H1 (cell line): Measurements from ENCODE around the gene C2orf42. TPM values are rescaled to one million over a fixed set of nuclear protein-coding genes. Genes with fewer than 3 reads are reported as not detected.

ENCODE experiments used
- CTCF ChIA-PET: fragments of 300-600 bp; sonication (Branson Sonifier 250); formaldehyde crosslinking; loops from one replicate; lab custom pipeline; 2021; ENCODE audit not compliant: partially characterized antibody; lab: Charles Lee
- POLR2A ChIA-PET: fragments of 300-600 bp; sonication (Branson Sonifier 250); formaldehyde crosslinking; loops from one replicate; lab custom pipeline; 2021; ENCODE audit warnings: inconsistent platforms; ENCODE audit not compliant: partially characterized antibody; lab: Charles Lee
- DNase-seq, 2 experiments: peaks; one replicate each; pipeline versions ENCODE4 v3.0.0 to v3.0.0-alpha.2; 2010 to 2022; ENCODE audit warnings: low spot score in 2 of 2, low read depth in 1 of 2, mixed read lengths in 1 of 2
- FAIRE-seq: peaks from 2 replicates; lab custom pipeline; 2011; peaks lifted over from hg19 to GRCh38; lab: Jason Lieb, UNC
- H2AFZ ChIP-seq: 2 replicates; pipeline ENCODE4 v1.8.1; 2012; ENCODE audit warnings: low read length, inconsistent platforms
- H2AK5ac ChIP-seq: 2 replicates; pipeline ENCODE4 v1.6.1; 2013; ENCODE audit warnings: low read depth, low read length
- H2BK120ac ChIP-seq: replicated peaks from 2 replicates; pipeline ENCODE3; 2013; ENCODE audit warnings: low read depth, low read length, inconsistent platforms
- H2BK12ac ChIP-seq: 2 replicates; pipeline ENCODE4 v1.6.1; 2013; ENCODE audit warnings: low read depth, low read length
- H2BK15ac ChIP-seq: 2 replicates; pipeline ENCODE4 v1.6.1; 2013; ENCODE audit warnings: low read length
- H2BK20ac ChIP-seq: 2 replicates; pipeline ENCODE4 v1.6.1; 2013; ENCODE audit warnings: low read length
- H2BK5ac ChIP-seq: 2 replicates; pipeline ENCODE4 v1.6.1; 2013; ENCODE audit warnings: low read depth, low read length
- H3K14ac ChIP-seq: 2 replicates; pipeline ENCODE4 v1.6.1; 2013; ENCODE audit warnings: inconsistent platforms; ENCODE audit not compliant: insufficient read length
- H3K18ac ChIP-seq: 2 replicates; pipeline ENCODE4 v1.6.1; 2013; ENCODE audit warnings: low read length; ENCODE audit errors: extremely low read depth
- H3K23ac ChIP-seq: 2 replicates; pipeline ENCODE4 v1.6.1; 2013; ENCODE audit warnings: inconsistent platforms; ENCODE audit not compliant: insufficient read length
- H3K23me2 ChIP-seq: 2 replicates; pipeline ENCODE4 v1.6.1; 2013; ENCODE audit warnings: low read depth, low read length
- H3K27ac ChIP-seq: 2 replicates; pipeline ENCODE4 v1.6.1; 2011; ENCODE audit warnings: low read depth, low read length, inconsistent platforms
- H3K27me3 ChIP-seq, 4 experiments: replicated peaks in 1 of 4; 1 replicate in 1 of 4; 2 replicates in 3 of 4; pipeline versions ENCODE4 v1.6.1 to v1.8.1; 2011 to 2013; ENCODE audit warnings: low read length in 3 of 4, mild to moderate bottlenecking in 3 of 4, inconsistent platforms in 2 of 4, mixed read lengths in 2 of 4, moderate library complexity in 1 of 4; ENCODE audit not compliant: control insufficient read depth in 3 of 4, insufficient read depth in 3 of 4; ENCODE audit errors: extremely low read depth in 1 of 4
- H3K36me3 ChIP-seq, 4 experiments: 2 replicates each; pipeline versions ENCODE4 v1.6.1 to v1.8.1; 2011 to 2013; ENCODE audit warnings: mild to moderate bottlenecking in 4 of 4, low read length in 3 of 4, moderate library complexity in 2 of 4, control low read depth in 1 of 4, inconsistent platforms in 1 of 4; ENCODE audit not compliant: insufficient read depth in 4 of 4, control insufficient read depth in 2 of 4
- H3K4ac ChIP-seq: replicated peaks from 2 replicates; pipeline ENCODE3; 2013; ENCODE audit warnings: low read length, low read depth, mixed read lengths, inconsistent platforms; ENCODE audit not compliant: insufficient read length
- H3K4me1 ChIP-seq, 4 experiments: replicated peaks in 1 of 4; 1 replicate in 1 of 4; 2 replicates in 3 of 4; pipeline versions ENCODE4 v1.6.1 to v1.8.1; 2011 to 2013; ENCODE audit warnings: low read length in 3 of 4, inconsistent platforms in 2 of 4, mixed read lengths in 1 of 4; ENCODE audit not compliant: insufficient read depth in 4 of 4, control insufficient read depth in 3 of 4
- H3K4me2 ChIP-seq, 2 experiments: 2 replicates each; pipeline versions ENCODE4 v1.6.1 to v1.8.1; 2011 to 2013; ENCODE audit warnings: low read depth in 2 of 2, low read length in 2 of 2, control low read depth in 1 of 2, inconsistent platforms in 1 of 2, mild to moderate bottlenecking in 1 of 2; ENCODE audit not compliant: insufficient read depth in 1 of 2
- H3K4me3 ChIP-seq, 4 experiments: fragments of 200-600, 300-600 bp in 1 of 4; sonication (generic), shearing (Covaris generic), sonication (Bioruptor Twin) in 1 of 4; 2 replicates each; pipeline versions ENCODE4 v1.5.1 to v1.8.1; 2011 to 2016; ENCODE audit warnings: low read length in 4 of 4, low read depth in 3 of 4, control low read depth in 2 of 4, inconsistent platforms in 2 of 4, mild to moderate bottlenecking in 2 of 4, mixed read lengths in 1 of 4, moderate library complexity in 1 of 4; ENCODE audit not compliant: insufficient read depth in 2 of 4; ENCODE audit errors: extremely low read depth in 1 of 4
- H3K56ac ChIP-seq: replicated peaks from 2 replicates; pipeline ENCODE3; 2013; ENCODE audit warnings: low read depth, mild to moderate bottlenecking, mixed read lengths, low read length, inconsistent platforms; ENCODE audit not compliant: insufficient read length
- H3K79me1 ChIP-seq: 2 replicates; pipeline ENCODE4 v1.6.1; 2013; ENCODE audit warnings: low read depth, low read length, control low read depth
- H3K79me2 ChIP-seq, 2 experiments: 2 replicates each; pipeline versions ENCODE4 v1.6.1 to v1.8.1; 2012 to 2013; ENCODE audit warnings: low read length in 2 of 2, mild to moderate bottlenecking in 2 of 2, inconsistent platforms in 1 of 2; ENCODE audit not compliant: insufficient read depth in 2 of 2, control insufficient read depth in 1 of 2
- H3K9ac ChIP-seq, 4 experiments: replicated peaks in 1 of 4; 1 replicate in 1 of 4; 2 replicates in 3 of 4; pipeline versions ENCODE4 v1.6.1 to v1.8.1; 2011 to 2013; ENCODE audit warnings: low read depth in 3 of 4, low read length in 3 of 4, control low read depth in 2 of 4, mild to moderate bottlenecking in 2 of 4, moderate library complexity in 2 of 4, inconsistent platforms in 1 of 4; ENCODE audit errors: extremely low read depth in 1 of 4
- H3K9me3 ChIP-seq, 2 experiments: 2 replicates each; pipeline versions ENCODE4 v1.6.1 to v1.8.1; 2012 to 2013; ENCODE audit warnings: mild to moderate bottlenecking in 2 of 2, moderate library complexity in 2 of 2, control low read depth in 1 of 2, inconsistent platforms in 1 of 2, low read depth in 1 of 2, low read length in 1 of 2, mixed read lengths in 1 of 2; ENCODE audit not compliant: insufficient read depth in 2 of 2
- H4K20me1 ChIP-seq, 2 experiments: replicated peaks in 1 of 2; 2 replicates each; pipeline versions ENCODE3 to v1.8.1; 2011 to 2013; ENCODE audit warnings: inconsistent platforms in 2 of 2, low read length in 2 of 2, mild to moderate bottlenecking in 1 of 2; ENCODE audit not compliant: insufficient read depth in 2 of 2, control insufficient read depth in 1 of 2
- H4K5ac ChIP-seq: 2 replicates; pipeline ENCODE4 v1.6.1; 2013; ENCODE audit warnings: low read length, low read depth, mixed read lengths, inconsistent platforms; ENCODE audit not compliant: insufficient read length
- H4K8ac ChIP-seq: 2 replicates; pipeline ENCODE4 v1.8.0; 2013; ENCODE audit warnings: mild to moderate bottlenecking, moderate library complexity, low read length, inconsistent platforms; ENCODE audit not compliant: insufficient read depth; ENCODE audit errors: extremely low read depth
- H4K91ac ChIP-seq: replicated peaks from 2 replicates; pipeline ENCODE3; 2013; ENCODE audit warnings: low read length, mixed read lengths, inconsistent platforms; ENCODE audit not compliant: insufficient read length
- WGBS, 2 experiments: shearing (Covaris generic) in 1 of 2; methylation state at CpG; one replicate each; pipeline versions ENCODE4 v1.1.6 to v1.1.7; 2013 to 2015; ENCODE audit warnings: low lambda C conversion rate in 2 of 2, mixed read lengths in 2 of 2, inconsistent platforms in 1 of 2, low coverage in 1 of 2, missing lambda C conversion rate in 1 of 2; ENCODE audit not compliant: insufficient replicate concordance in 2 of 2, insufficient coverage in 1 of 2, insufficient read length in 1 of 2; ENCODE audit errors: extremely low coverage in 1 of 2, missing lambda C conversion rate in 1 of 2; 5-methylcytosine and 5-hydroxymethylcytosine counted together
- polyA plus RNA-seq, 7 experiments: library from polyadenylated mRNA; depleted of rRNA in 3 of 7; stranded (reverse) in 5 of 7; unstranded in 2 of 7; fragments of >200 nt in 5 of 7; fragments of 200-250 nt in 2 of 7; gene quantifications; 1 replicate in 5 of 7; 2 replicates in 1 of 7; 4 replicates in 1 of 7; pipeline versions ENCODE4 v1.2.1 to v1.2.3, GENCODE V29; 2011 to 2013; ENCODE audit warnings: missing spikeins in 2 of 7, mixed read lengths in 2 of 7
- total RNA-seq: library from RNA; stranded (reverse); fragmentation: NEBNext Ultra II Directional; extraction: Animal tissue kit (Norgen Biotek cat#: 25700); gene quantifications from 2 replicates; pipeline ENCODE4 v1.2.1, GENCODE V29; 2021
- TF ChIP-seq, protein P1 (sequence below): IDR thresholded peaks from 2 replicates; pipeline ENCODE4 v1.6.1; 2012; ENCODE audit warnings: inconsistent platforms
- TF ChIP-seq, protein P2 (sequence below): IDR thresholded peaks from 2 replicates; pipeline ENCODE4 v1.6.1; 2012; ENCODE audit warnings: inconsistent platforms

C2orf42 gene
- total and polyA plus RNA-seq, 2 of the 8 experiments (the other 6 are each of a cell fraction or from before 2014, with no cell fraction given) = 3.9 to 10.7 TPM

DNA sequence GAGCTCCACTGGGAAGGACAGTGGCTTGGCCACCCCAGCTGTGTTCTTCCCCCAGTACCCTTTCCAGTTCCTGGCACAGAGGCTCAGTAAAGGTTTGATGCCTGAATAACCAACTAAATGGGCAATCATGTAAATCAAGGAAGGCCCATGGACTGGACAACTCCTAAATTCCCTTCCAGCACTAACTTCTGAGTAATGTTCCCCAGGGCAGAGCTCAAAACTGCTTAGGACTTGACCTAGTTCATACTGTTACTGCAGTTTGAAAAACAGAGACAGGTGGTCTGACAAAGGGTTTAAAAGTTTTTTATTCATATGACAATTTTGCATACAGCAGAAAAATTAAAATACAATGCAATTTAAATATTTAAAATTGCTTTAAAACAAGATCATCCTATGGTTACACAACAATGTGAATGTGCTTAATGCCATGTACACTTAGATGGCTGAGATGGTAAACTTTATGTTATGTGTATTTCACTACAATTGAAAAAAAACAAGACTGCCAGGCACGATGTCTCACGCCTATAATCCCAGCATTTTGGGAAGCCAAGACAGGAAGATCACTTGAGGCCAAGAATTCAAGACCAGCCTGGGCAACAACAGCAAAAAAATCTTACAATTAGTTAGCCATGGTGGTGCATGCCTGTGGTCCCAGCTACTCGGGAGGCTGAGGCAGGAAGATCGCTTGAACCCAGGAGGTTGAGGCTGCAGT is 77.3 kb downstream of the C2orf42 start:
- Histone ChIP-seq H2AK5ac (no peak overlapping the region), H4K91ac (no peak overlapping the region), H2BK15ac (peak overlapping the region; percentile 16; the same call in 1 of the 2 replicates), H3K79me1 (no peaks in the 10 kb centered on the region), H3K18ac (no peak overlapping the region), H3K4me2 (no peak overlapping the region), H3K36me3 (no peaks in the 10 kb centered on the region), H3K9me3 (no peaks in the 10 kb centered on the region), H3K27ac (no peak overlapping the region), H3K9ac (no peak overlapping the region), H2BK120ac (no peak overlapping the region), H3K4ac (no peak overlapping the region), H3K14ac (no peak overlapping the region), H4K5ac (no peak overlapping the region), H4K20me1 (no peaks in the 10 kb centered on the region), H3K56ac (no peak overlapping the region), H2BK12ac (no peak overlapping the region), H3K4me1 (peaks cover 4 to 14% (median 10%) of the 10 kb centered on the region in 4 experiments), H3K27me3 (no peaks in the 10 kb centered on the region), H4K8ac (no peak overlapping the region), H2AFZ (no peak overlapping the region), H3K4me3 (no peak overlapping the region), H2BK5ac (no peak overlapping the region), H3K23me2 (peaks cover 2% of the 10 kb centered on the region; the same call in 1 of the 2 replicates), H2BK20ac (0 out of 2 replicates have a peak overlapping the region, but pooled peaks have one; percentile 6), H3K23ac (no peak overlapping the region), H3K79me2 (no peaks in the 10 kb centered on the region)
- no peak for FAIRE-seq
- no peak for DNase-seq
- ChIA-PET CTCF (interaction anchor here (0.9 to 1.2 kb wide), 4 partner anchors 9 to 201 kb away, joined by 3 read pairs; no protein-coding TSS in a partner anchor), POLR2A (interaction anchor here (1.0 to 51.3 kb wide), 4 partner anchors 11 to 29 kb away, joined by 4 to 1553 read pairs (median 96); partner anchors contain the start of gene PCBP1)
- WGBS, 2 experiments = 92% methylated on average over 4 of the region's 4 CpGs; no CpG with 5 or more reads in 1 of the 2 experiments
- TF ChIP-seq, protein P1, sequence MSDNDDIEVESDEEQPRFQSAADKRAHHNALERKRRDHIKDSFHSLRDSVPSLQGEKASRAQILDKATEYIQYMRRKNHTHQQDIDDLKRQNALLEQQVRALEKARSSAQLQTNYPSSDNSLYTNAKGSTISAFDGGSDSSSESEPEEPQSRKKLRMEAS = no peak
- TF ChIP-seq, protein P2, sequence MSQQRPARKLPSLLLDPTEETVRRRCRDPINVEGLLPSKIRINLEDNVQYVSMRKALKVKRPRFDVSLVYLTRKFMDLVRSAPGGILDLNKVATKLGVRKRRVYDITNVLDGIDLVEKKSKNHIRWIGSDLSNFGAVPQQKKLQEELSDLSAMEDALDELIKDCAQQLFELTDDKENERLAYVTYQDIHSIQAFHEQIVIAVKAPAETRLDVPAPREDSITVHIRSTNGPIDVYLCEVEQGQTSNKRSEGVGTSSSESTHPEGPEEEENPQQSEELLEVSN = no peak
